Measurements from ENCODE around the gene RAB4A. TPM values are rescaled to one million over a fixed set of nuclear protein-coding genes. Genes with fewer than 3 reads are reported as not detected.

The RAB4A gene
- total RNA-seq, 1 experiment from 2014 or later: 98.9 TPM

GRCh38 chr1:229240532-229240931, 30.4 kb upstream of the RAB4A start:
- H3K36me3 Mint-ChIP-seq (ENCODE audit: insufficient read depth, unreplicated experiment): no peaks in the 10 kb centered on the region
- TF ChIP-seq CTCF (IDR thresholded peaks at IDR 0.05; ENCODE audit: insufficient read depth in 1 of 2, low read depth in 1 of 2, low read length in 1 of 2, severe bottlenecking in 1 of 2, unreplicated experiment in 1 of 2): no peak
- Histone ChIP-seq H3K9me3 (no peaks in the 10 kb centered on the region), H3K4me1 (peaks cover 5% of the 10 kb centered on the region; the same call in 1 of the 2 replicates), H3K4me3 (ENCODE audit: low read depth, low read length) (no peak overlapping the region), H3K36me3 (ENCODE audit: control insufficient read depth, insufficient read depth, low read length) (no peaks in the 10 kb centered on the region), H3K27me3 (replicated peaks; ENCODE audit: control insufficient read depth, insufficient read depth, low read length) (no peaks in the 10 kb centered on the region)
- H3K9me3 Mint-ChIP-seq (ENCODE audit: unreplicated experiment): peaks cover 15% of the 10 kb centered on the region
- no peaks in the 10 kb centered on the region for H3K4me1 Mint-ChIP-seq (ENCODE audit: low read depth, unreplicated experiment)
- ChIA-PET CTCF (no interaction called here), POLR2A (no interaction called here)
- H3K27me3 Mint-ChIP-seq (ENCODE audit: insufficient read depth, unreplicated experiment): no peaks in the 10 kb centered on the region
- BruUV-seq (replicated peaks): no TSS peak
- H3K27ac Mint-ChIP-seq (ENCODE audit: unreplicated experiment): no peak overlapping the region
- DNase-seq: no peak
- H3K4me3 Mint-ChIP-seq (ENCODE audit: unreplicated experiment): no peak overlapping the region
- intact Hi-C loops (cut with micrococcal nuclease; ENCODE audit: unreplicated experiment): no loop called here

DNA sequence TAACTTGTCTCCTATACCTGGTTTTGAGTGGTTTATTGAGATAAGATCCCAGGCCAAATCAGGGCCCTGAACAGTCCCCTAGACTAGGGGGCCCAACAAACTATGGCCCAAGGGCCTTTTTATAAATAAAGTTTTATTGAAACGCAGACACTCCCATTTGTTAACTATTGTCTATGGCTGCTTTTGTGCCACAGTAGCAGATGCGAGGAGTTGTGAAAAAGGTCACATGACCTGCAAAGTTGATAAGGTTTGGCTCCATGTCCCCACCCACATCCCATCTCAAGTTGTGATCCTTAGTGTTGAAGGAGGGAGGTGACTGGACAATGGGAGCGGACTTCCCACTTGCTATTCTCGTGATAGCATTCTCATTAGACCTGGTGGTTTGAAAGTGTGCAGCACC, 29.5 kb upstream of the RAB4A start:
- no peaks in the 10 kb centered on the region for H3K27me3 Mint-ChIP-seq (ENCODE audit: insufficient read depth, unreplicated experiment)
- POLR2A ChIA-PET: no interaction called here
- no peak overlapping the region for H3K27ac Mint-ChIP-seq (ENCODE audit: unreplicated experiment)
- intact Hi-C loops (cut with micrococcal nuclease; ENCODE audit: unreplicated experiment): no loop called here
- DNase-seq: no peak
- no peak overlapping the region for H3K4me3 Mint-ChIP-seq (ENCODE audit: unreplicated experiment)
- Histone ChIP-seq H3K27me3 (replicated peaks; ENCODE audit: control insufficient read depth, insufficient read depth, low read length) (no peaks in the 10 kb centered on the region), H3K4me1 (peaks cover 5% of the 10 kb centered on the region; the same call in 1 of the 2 replicates), H3K9me3 (no peaks in the 10 kb centered on the region), H3K36me3 (ENCODE audit: control insufficient read depth, insufficient read depth, low read length) (no peaks in the 10 kb centered on the region), H3K4me3 (ENCODE audit: low read depth, low read length) (no peak overlapping the region)
- H3K36me3 Mint-ChIP-seq (ENCODE audit: insufficient read depth, unreplicated experiment): no peaks in the 10 kb centered on the region
- H3K9me3 Mint-ChIP-seq (ENCODE audit: unreplicated experiment): peaks cover 15% of the 10 kb centered on the region
- no TSS peak for BruUV-seq (replicated peaks)
- no peaks in the 10 kb centered on the region for H3K4me1 Mint-ChIP-seq (ENCODE audit: low read depth, unreplicated experiment)
- TF ChIP-seq CTCF (IDR thresholded peaks at IDR 0.05; ENCODE audit: insufficient read depth in 1 of 2, low read depth in 1 of 2, low read length in 1 of 2, severe bottlenecking in 1 of 2, unreplicated experiment in 1 of 2): no peak
- CTCF ChIA-PET: no interaction called here

DNA sequence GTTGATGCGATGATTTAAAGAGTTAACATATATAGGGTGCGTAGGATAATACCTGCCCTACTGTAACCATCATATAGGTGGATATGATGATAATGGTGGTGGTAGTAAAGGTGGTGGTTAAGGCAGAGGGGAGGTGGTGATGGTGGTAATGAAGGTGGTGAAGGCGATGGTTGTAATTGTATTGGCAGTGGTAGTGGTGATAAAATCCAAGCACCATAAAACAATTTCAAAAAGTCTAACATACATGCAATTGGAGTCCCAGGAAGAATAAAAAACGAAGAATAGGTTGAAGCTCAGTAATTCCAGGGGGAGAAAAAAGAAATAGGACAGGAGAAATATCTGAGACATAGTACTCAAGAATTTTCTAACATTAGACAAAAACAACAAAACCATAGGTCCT, 27.3 kb upstream of the RAB4A start:
- no peak for DNase-seq
- Histone ChIP-seq H3K27me3 (replicated peaks; ENCODE audit: control insufficient read depth, insufficient read depth, low read length) (no peaks in the 10 kb centered on the region), H3K9me3 (no peaks in the 10 kb centered on the region), H3K4me3 (ENCODE audit: low read depth, low read length) (no peak overlapping the region), H3K36me3 (ENCODE audit: control insufficient read depth, insufficient read depth, low read length) (no peaks in the 10 kb centered on the region), H3K4me1 (no peaks in the 10 kb centered on the region)
- Mint-ChIP-seq H3K4me3 (ENCODE audit: unreplicated experiment) (no peak overlapping the region), H3K4me1 (ENCODE audit: low read depth, unreplicated experiment) (peaks cover 1% of the 10 kb centered on the region), H3K27ac (ENCODE audit: unreplicated experiment) (no peak overlapping the region), H3K27me3 (ENCODE audit: insufficient read depth, unreplicated experiment) (no peaks in the 10 kb centered on the region), H3K36me3 (ENCODE audit: insufficient read depth, unreplicated experiment) (no peaks in the 10 kb centered on the region), H3K9me3 (ENCODE audit: unreplicated experiment) (peaks cover 15% of the 10 kb centered on the region)
- no TSS peak for BruUV-seq (replicated peaks)
- intact Hi-C loops (cut with micrococcal nuclease; ENCODE audit: unreplicated experiment): no loop called here
- POLR2A ChIA-PET: no interaction called here
- CTCF ChIA-PET: no interaction called here
- no peak for TF ChIP-seq CTCF (IDR thresholded peaks at IDR 0.05; ENCODE audit: insufficient read depth in 1 of 2, low read depth in 1 of 2, low read length in 1 of 2, severe bottlenecking in 1 of 2, unreplicated experiment in 1 of 2)
